ENCODE measurements around the gene FARSB.
A peak's percentile ranks its signal among the peaks of the same experiment; 100 is the strongest.

The FARSB gene

GRCh38 chr2:222663479-222663878 lies 7.6 kb upstream of the FARSB start:
- no peak for DNase-seq (ENCODE audit: low spot score)

GRCh38 chr2:222656526-222657446 lies 894 bp upstream of the FARSB start:
- DNase-seq (ENCODE audit: low spot score) = peak; percentile 2

- no peak for DNase-seq (ENCODE audit: low spot score)
These were observed 2.6 kb downstream of the FARSB start for GRCh38 chr2:222653280-222653679.

- DNase-seq (ENCODE audit: low spot score) = no peak
These were observed 3.2 kb downstream of the FARSB start for GRCh38 chr2:222652491-222653255.

GRCh38 chr2:222651718-222652418 lies 4.0 kb downstream of the FARSB start:
- no peak for DNase-seq (ENCODE audit: low spot score)

GRCh38 chr2:222649801-222650200 lies 6.1 kb downstream of the FARSB start:
- no peak for DNase-seq (ENCODE audit: low spot score)

GRCh38 chr2:222646008-222646407 lies 9.9 kb downstream of the FARSB start:
- no peak for DNase-seq (ENCODE audit: low spot score)

- DNase-seq (ENCODE audit: low spot score) = no peak
These were observed 12.8 kb downstream of the FARSB start for GRCh38 chr2:222643134-222643533.

GRCh38 chr2:222641336-222641735 lies 14.6 kb downstream of the FARSB start:
- DNase-seq (ENCODE audit: low spot score) = no peak

- no peak for DNase-seq (ENCODE audit: low spot score)
These were observed 18.8 kb downstream of the FARSB start for GRCh38 chr2:222637067-222637466.

- DNase-seq (ENCODE audit: low spot score) = no peak
These were observed 20.6 kb downstream of the FARSB start for GRCh38 chr2:222635295-222635694.

- DNase-seq (ENCODE audit: low spot score) = no peak
These were observed 28.1 kb downstream of the FARSB start for GRCh38 chr2:222627764-222628163.

- no peak for DNase-seq (ENCODE audit: low spot score)
These were observed 32.1 kb downstream of the FARSB start for GRCh38 chr2:222623756-222624309.

GRCh38 chr2:222622910-222623309 lies 33.0 kb downstream of the FARSB start:
- no peak for DNase-seq (ENCODE audit: low spot score)

GRCh38 chr2:222621893-222622292 lies 34.0 kb downstream of the FARSB start:
- DNase-seq (ENCODE audit: low spot score) = no peak

GRCh38 chr2:222615320-222615719 lies 40.6 kb downstream of the FARSB start:
- DNase-seq (ENCODE audit: low spot score) = no peak

- peak; percentile 65 for DNase-seq (ENCODE audit: low spot score)
These were observed 42.1 kb downstream of the FARSB start for GRCh38 chr2:222613715-222614331.

- DNase-seq (ENCODE audit: low spot score) = no peak
These were observed 44.2 kb downstream of the FARSB start for GRCh38 chr2:222611684-222612083.

- DNase-seq (ENCODE audit: low spot score) = no peak
These were observed 45.1 kb downstream of the FARSB start for GRCh38 chr2:222610746-222611145.

GRCh38 chr2:222609381-222609780 lies 46.5 kb downstream of the FARSB start:
- DNase-seq (ENCODE audit: low spot score) = no peak

GRCh38 chr2:222608081-222608480 lies 47.8 kb downstream of the FARSB start:
- DNase-seq (ENCODE audit: low spot score) = no peak

GRCh38 chr2:222606306-222606705 lies 49.6 kb downstream of the FARSB start:
- no peak for DNase-seq (ENCODE audit: low spot score)

All from kidney tubule cell (primary cell).